Aorta (tissue), 5 donors: ENCODE results near the gene PPP2R3B. TPM values are rescaled to one million over a fixed set of nuclear protein-coding genes. Genes with fewer than 3 reads are reported as not detected.

Experiments used
- ATAC-seq: fragments of 200-7000 bp; cut with Tn5 transposase; one replicate; pipeline ENCODE4 v1.9.1; 2022; ENCODE audit warnings: moderate library complexity; ENCODE audit not compliant: low FRiP score
- DNase-seq, 2 donors: peaks; one replicate each; pipeline ENCODE4 v3.0.0-alpha.2; 2020
- H3K27ac ChIP-seq, 2 donors: one replicate each; pipeline ENCODE4 v1.5.1; 2013; ENCODE audit warnings: low read length in 2 of 2, mild to moderate bottlenecking in 2 of 2, moderate library complexity in 2 of 2, control low read depth in 1 of 2, inconsistent platforms in 1 of 2, low read depth in 1 of 2
- H3K27me3 ChIP-seq, 2 donors: one replicate each; pipeline ENCODE4 v1.6.1; 2013; ENCODE audit warnings: control low read depth in 1 of 2, low read length in 1 of 2, mild to moderate bottlenecking in 1 of 2, moderate library complexity in 1 of 2; ENCODE audit not compliant: insufficient read depth in 2 of 2, control insufficient read depth in 1 of 2
- H3K36me3 ChIP-seq, 2 donors: one replicate each; pipeline ENCODE4 v1.6.1; 2013; ENCODE audit warnings: control low read depth in 1 of 2, low read length in 1 of 2, mild to moderate bottlenecking in 1 of 2; ENCODE audit not compliant: insufficient read depth in 2 of 2, control insufficient read depth in 1 of 2
- H3K4me1 ChIP-seq, 2 donors: one replicate each; pipeline ENCODE4 v1.6.1; 2013; ENCODE audit warnings: low read length in 2 of 2, control low read depth in 1 of 2, mild to moderate bottlenecking in 1 of 2, moderate library complexity in 1 of 2; ENCODE audit not compliant: insufficient read depth in 2 of 2, control insufficient read depth in 1 of 2
- H3K4me3 ChIP-seq, 2 donors: one replicate each; pipeline ENCODE4 v1.5.1; 2013; ENCODE audit warnings: low read length in 2 of 2, control low read depth in 1 of 2, mild to moderate bottlenecking in 1 of 2
- H3K9me3 ChIP-seq: one replicate; pipeline ENCODE4 v1.6.1; 2013; ENCODE audit warnings: mild to moderate bottlenecking, low read length; ENCODE audit not compliant: control insufficient read depth
- WGBS, 2 donors: extraction: QIAGEN DNeasy Blood & Tissue Kit; methylation state at CpG; one replicate each; pipeline ENCODE4 v1.1.7; 2013; 5-methylcytosine and 5-hydroxymethylcytosine counted together
- intact Hi-C, 2 donors: fragments of 100-400 bp; cut with DNase I; formaldehyde crosslinking; loops; one replicate each; pipeline versions ENCODE4 v1.14.2 to v1.15.0; 2022
- polyA plus RNA-seq, 2 donors: library from polyadenylated mRNA; stranded (reverse); fragments of 200-250 nt; gene quantifications; one replicate each; pipeline ENCODE4 v1.2.3, GENCODE V29; 2013
- total RNA-seq, 2 donors: library from RNA; stranded (reverse); fragmentation: NEBNext Ultra II Directional; extraction: Animal tissue kit (Norgen Biotek cat#: 25700); gene quantifications; one replicate each; pipeline ENCODE4 v1.2.1, GENCODE V29; 2021
- donor health status: healthy with polysubstance abuse.
- donor health status: Bipolar disorder and iron deficiency.
- donor health status: DM: no; HTN: no; CAD: no.
- donor health status: DM: no; HTN: no; CAD: no.
- donor health status: DM: yes; HTN: yes; CAD: no.

Gene PPP2R3B
- total and polyA plus RNA-seq, 4 donors = 3.1 to 41.8 (median 13.4) TPM

DNA sequence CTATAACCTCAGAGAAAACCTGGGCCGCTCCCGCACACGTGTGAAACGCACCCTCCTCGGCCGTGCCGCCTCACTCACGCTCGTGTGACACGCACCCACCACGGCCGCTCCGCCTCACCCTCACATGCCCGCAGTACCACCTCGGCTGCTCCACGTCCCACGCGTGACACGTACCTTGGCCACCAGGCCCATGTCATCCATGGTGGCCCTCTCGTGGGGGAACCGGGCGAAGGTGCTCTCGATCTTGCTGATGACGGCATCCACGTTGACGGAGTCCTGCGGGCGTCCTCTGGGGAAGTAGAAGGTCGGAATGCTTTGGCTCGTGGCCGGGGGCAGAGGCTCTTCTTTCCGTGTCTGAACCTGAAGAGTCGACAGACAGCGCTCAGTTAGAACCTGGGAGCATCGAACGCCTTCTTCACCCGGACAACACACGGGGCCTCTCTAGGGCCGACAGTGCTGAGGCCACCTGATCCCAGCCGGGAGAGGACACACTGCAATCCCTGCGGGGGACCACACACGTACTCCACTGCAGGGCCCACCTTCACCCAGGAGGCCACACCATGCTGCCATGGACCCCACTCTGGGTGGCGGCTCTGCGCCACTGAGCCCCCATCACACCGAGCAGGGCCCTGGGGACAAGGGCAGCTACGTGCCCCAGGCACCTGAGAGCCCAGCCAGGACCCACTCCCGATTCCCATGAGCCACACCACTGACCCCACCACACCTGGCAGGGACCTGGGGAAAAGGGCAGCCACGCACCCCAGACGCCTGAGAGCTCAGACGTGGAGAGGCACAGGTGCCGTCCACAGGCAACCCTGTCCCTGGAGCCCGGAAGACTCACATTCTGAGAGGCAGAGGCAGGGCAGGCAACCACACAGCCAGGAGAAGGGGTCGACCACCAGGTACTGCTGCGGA lies 25.2 kb downstream of the PPP2R3B start:
- peak; percentile 38 for ATAC-seq
- 97% methylated on average over 54 of the region's 54 CpGs for WGBS, 2 donors
- no peaks in the 10 kb centered on the region for H3K4me1 ChIP-seq
- H3K36me3 ChIP-seq = peaks cover 0 to 2% of the 10 kb centered on the region in 2 donors
- peak in 1 of 2 donors; percentile 70 for DNase-seq
- H3K27ac ChIP-seq = no peak overlapping the region
- H3K9me3 ChIP-seq = no peaks in the 10 kb centered on the region
- no peaks in the 10 kb centered on the region for H3K27me3 ChIP-seq
- intact Hi-C loops = no loop called here
- H3K4me3 ChIP-seq = no peak overlapping the region

DNA sequence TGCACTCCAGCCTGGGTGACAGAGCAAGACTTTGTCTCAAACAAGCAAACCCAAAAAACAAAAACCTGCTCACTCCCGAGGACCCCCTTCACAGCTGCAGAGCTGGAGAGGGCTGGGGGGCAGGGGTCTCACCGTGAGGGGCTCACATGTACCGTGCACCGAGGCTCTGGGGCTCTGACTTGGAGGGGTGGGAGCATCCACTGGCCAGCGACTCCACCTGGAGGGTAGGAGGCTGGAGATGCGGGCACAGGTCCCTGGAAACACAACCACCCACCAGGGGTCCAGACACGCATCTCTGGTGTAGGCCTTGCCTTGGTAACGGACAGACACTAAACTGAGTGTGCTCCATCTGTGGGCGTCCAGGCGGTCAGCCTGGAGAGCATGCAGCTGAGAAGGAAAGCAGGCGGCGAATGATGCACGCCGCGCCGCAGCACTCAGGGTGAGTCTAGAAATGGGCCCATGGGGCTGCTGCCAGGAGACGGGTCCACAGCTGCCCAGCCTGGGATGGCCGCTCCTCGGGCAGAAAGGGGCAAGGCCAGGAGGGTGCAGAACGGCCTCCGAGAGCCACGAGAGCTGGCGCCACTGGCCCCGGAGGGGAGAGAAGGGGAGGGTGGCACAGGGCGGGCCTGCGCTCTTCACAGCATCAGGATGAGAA lies 26.1 kb downstream of the PPP2R3B start:
- no peaks in the 10 kb centered on the region for H3K9me3 ChIP-seq
- intact Hi-C loops = no loop called here
- no peaks in the 10 kb centered on the region for H3K4me1 ChIP-seq
- H3K36me3 ChIP-seq = peaks cover 0 to 2% of the 10 kb centered on the region in 2 donors
- 95% methylated on average over 26 of the region's 26 CpGs for WGBS, 2 donors
- ATAC-seq (no peak), DNase-seq (peak; percentile 23 to 64)
- no peaks in the 10 kb centered on the region for H3K27me3 ChIP-seq
- H3K27ac ChIP-seq = no peak overlapping the region
- H3K4me3 ChIP-seq = no peak overlapping the region

DNA sequence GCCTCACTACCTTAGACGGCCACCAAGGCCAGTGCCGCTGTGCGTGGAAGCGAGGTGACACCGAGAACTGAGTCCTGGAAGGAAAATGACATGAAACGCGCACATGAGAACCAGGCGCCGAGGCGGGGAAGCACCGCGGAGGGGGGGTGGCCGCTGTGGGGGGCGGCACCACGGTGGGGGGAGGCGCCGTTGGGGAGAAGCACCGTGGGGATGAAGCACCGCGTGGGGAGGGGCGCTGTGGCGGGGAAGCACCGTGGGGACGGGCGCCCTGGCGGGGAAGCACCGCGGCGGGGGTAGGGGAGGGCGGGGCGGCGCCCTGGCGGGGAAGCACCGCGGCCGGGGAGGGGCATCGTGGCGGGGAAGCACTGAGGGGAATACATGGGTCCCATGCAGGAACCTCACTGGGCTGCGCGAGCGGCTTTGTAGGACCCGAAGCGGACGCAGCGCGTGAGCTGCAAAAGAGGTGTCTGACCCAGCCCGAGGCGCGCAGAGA lies 28.0 kb downstream of the PPP2R3B start:
- Histone ChIP-seq H3K9me3 (no peaks in the 10 kb centered on the region), H3K4me1 (no peaks in the 10 kb centered on the region), H3K27ac (no peak overlapping the region), H3K4me3 (no peak overlapping the region), H3K36me3 (peaks cover 0 to 2% of the 10 kb centered on the region in 2 donors), H3K27me3 (no peaks in the 10 kb centered on the region)
- intact Hi-C loops = no loop called here
- DNase-seq (peak in 1 of 2 donors; percentile 71), ATAC-seq (no peak)
- WGBS, 2 donors = 87 to 93% methylated on average over 28 to 49 of the region's 49 CpGs

DNA sequence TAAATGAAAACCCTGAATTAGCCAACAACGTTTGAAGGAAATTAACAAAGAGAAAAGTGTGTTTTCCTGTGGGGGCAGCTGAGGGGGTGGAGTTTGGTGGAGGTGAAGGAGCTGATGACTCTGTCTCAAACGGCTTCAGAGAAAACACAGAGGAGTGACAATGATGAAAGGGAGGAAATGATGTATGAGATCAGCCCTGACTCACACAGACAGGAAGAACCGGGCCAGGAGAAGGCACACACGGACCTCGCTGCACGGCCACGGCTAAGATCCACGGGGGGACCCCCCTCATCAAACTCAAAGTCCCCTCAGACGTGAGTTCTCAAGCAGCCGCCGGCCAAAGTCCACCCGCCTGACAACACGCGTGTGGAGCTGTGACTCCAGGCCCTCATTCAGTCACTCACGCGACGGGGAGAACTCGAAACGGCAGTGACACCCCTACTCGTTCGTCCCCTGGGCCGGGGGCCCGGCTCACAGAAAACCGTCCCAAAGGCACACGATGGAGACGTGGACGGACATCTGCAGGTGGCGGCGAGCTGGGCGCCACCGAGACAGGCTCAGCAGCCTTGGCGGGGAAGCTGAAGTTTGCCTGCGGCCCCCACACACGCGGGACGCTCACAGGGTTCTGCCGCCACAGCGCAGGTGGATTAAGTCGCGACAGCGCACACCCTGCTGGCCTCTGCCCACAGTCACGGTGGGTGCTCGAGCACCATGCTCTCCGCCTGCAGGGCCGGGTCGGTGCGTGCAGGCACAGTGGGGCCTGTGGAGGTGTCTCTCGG lies 28.8 kb downstream of the PPP2R3B start:
- Histone ChIP-seq H3K9me3 (no peaks in the 10 kb centered on the region), H3K36me3 (peaks cover 0 to 2% of the 10 kb centered on the region in 2 donors), H3K27me3 (no peaks in the 10 kb centered on the region), H3K27ac (no peak overlapping the region), H3K4me3 (no peak overlapping the region), H3K4me1 (no peaks in the 10 kb centered on the region)
- 84 to 87% methylated on average over 48 of the region's 48 CpGs for WGBS, 2 donors
- peak; percentile 38 to 69 for DNase-seq
- intact Hi-C loops = no loop called here
- no peak for ATAC-seq

DNA sequence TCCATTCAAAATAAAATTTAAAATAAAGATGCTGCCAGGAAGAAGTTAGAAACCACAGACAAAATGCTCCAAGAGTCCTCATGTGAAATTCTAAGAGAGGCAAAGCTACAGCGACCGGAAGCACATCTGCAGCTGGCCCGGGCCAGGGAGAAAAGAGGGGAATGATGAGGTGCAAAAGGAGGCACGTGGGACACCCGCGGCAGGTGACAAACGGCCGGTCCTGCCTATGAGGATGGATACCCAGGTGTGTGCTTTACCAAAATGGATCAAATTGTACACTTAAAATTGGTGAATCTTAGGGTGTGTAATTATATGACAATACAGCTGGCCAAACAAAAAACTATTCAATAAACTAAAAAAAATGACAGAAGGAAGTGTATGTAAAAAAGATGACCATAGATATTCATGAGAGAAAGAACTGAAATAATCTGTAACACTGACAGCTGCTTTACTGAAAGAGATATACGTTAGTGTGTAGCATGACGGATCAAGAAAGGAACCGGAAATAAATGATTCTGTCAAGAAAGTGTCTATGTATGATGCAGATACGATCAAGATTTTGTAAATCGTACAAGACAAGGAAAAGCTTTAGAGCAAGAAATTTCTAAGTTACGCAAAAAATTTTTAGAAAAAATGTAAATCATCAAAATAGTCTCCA lies 29.5 kb downstream of the PPP2R3B start:
- no peak for ATAC-seq
- Histone ChIP-seq H3K4me1 (no peaks in the 10 kb centered on the region), H3K36me3 (peaks cover 0 to 2% of the 10 kb centered on the region in 2 donors), H3K27me3 (no peaks in the 10 kb centered on the region), H3K4me3 (no peak overlapping the region), H3K27ac (no peak overlapping the region), H3K9me3 (no peaks in the 10 kb centered on the region)
- intact Hi-C loops = no loop called here
- WGBS, 2 donors = 87 to 89% methylated on average over 14 of the region's 14 CpGs
- DNase-seq = peak; percentile 13 to 32

DNA sequence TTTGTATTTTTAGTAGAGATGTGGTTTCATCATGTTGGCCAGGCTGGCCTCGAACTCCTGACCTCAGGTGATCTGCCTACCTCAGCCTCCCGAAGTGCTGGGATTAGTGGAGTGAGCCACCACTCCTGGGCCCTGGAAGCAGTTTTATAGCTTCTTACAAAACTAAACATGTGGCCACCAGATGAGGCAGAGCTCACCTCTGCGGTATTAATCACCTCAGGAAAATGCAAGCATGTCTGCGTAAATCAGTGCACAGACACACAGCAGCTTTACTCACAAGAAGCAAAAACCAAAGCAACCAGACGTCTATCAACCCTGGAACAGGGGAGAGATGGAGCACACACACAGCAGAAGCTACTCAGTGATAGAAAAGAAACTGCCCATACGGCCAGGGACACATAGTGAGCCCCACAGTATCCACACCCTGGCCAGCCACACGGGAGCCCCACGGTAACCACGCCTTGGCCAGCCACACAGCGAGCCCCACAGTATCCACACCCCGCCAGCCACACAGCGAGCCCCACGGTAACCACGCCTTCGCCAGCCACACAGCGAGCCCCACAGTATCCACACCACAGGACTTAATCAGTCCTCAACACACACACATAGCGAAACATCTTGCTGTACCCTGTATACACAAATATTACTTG lies 30.2 kb downstream of the PPP2R3B start:
- ATAC-seq = no peak
- no peaks in the 10 kb centered on the region for H3K9me3 ChIP-seq
- intact Hi-C loops = no loop called here
- no peak overlapping the region for H3K27ac ChIP-seq
- H3K4me1 ChIP-seq = no peaks in the 10 kb centered on the region
- peak; percentile 9 to 59 for DNase-seq
- H3K4me3 ChIP-seq = no peak overlapping the region
- peaks cover 0 to 2% of the 10 kb centered on the region in 2 donors for H3K36me3 ChIP-seq
- H3K27me3 ChIP-seq = no peaks in the 10 kb centered on the region
- WGBS, 2 donors = 86 to 89% methylated on average over 17 of the region's 17 CpGs

DNA sequence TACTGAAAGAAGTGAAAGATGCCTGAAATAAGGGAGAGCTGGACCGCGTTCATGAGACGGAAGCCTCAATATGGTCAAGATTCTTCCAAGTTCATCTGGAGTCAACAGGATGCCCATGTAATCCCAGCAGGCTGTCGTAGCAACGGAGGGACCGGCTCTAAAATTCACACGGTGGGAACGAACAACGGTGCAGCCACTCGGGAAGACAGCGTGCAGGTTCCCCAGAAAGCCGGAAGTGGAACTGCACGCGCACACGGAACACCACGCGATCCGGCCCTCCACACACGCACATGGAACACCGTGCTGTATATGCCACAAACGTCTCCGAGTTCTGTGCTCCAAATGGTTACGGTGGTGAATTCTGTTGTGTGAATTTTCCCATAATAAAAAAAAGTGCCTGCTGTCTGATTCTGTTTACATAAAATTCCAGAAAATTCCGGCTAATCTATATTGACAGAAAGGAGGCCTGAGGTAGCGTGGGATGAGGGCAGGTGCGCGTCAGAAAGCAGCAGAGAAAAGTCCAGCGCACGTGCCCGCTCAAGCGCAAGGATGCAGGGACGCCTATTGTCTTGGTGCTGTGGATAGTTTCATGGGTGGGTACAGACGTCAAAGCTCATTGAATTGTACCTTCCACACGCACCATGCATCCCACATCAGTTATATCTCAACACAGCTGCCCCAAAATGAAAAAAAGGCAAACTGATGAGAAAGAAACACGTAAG lies 31.2 kb downstream of the PPP2R3B start:
- intact Hi-C loops = no loop called here
- WGBS, 2 donors = 92 to 93% methylated on average over 35 of the region's 35 CpGs
- no peak for ATAC-seq
- Histone ChIP-seq H3K36me3 (no peaks in the 10 kb centered on the region), H3K4me1 (no peaks in the 10 kb centered on the region), H3K4me3 (no peak overlapping the region), H3K9me3 (no peaks in the 10 kb centered on the region), H3K27me3 (no peaks in the 10 kb centered on the region), H3K27ac (no peak overlapping the region)
- peak in 1 of 2 donors; percentile 55 for DNase-seq
